ENCODE data around the gene RNF220. TPM values are rescaled to one million over a fixed set of nuclear protein-coding genes. Genes with fewer than 3 reads are reported as not detected.

The RNF220 gene
- total RNA-seq, 1 donor from 2014 or later: 72.5 TPM

DNA sequence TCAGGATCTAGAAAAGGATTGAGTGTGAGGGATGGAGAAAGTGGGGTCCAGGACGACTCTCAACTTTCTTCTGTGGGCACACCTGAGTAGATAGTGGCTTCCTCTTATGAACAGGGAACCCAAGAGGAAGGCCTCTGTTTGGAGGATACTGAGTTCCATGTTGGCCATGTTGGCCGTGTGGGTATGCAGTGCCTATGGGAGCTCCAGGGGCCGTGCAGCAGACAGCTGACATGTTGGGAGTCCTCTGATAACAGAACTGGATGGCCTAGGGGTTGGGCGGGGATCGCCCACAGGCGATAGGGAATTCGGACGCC is 226.2 kb downstream of the RNF220 start:
- Histone ChIP-seq H3K4me3 (peak overlapping the region; percentile 86), H3K27me3 (ENCODE audit: low read depth) (no peaks in the 10 kb centered on the region), H3K36me3 (peaks cover 29% of the 10 kb centered on the region), H3K4me1 (peaks cover 31% of the 10 kb centered on the region), H3K27ac (peak overlapping the region; percentile 95), H3K9me3 (no peaks in the 10 kb centered on the region)
- intact Hi-C loops (cut with DNase I): no loop called here
- peak; percentile 46 for DNase-seq
- ATAC-seq: peak in 1 of 2 donors; percentile 50
- TF ChIP-seq, protein P1, sequence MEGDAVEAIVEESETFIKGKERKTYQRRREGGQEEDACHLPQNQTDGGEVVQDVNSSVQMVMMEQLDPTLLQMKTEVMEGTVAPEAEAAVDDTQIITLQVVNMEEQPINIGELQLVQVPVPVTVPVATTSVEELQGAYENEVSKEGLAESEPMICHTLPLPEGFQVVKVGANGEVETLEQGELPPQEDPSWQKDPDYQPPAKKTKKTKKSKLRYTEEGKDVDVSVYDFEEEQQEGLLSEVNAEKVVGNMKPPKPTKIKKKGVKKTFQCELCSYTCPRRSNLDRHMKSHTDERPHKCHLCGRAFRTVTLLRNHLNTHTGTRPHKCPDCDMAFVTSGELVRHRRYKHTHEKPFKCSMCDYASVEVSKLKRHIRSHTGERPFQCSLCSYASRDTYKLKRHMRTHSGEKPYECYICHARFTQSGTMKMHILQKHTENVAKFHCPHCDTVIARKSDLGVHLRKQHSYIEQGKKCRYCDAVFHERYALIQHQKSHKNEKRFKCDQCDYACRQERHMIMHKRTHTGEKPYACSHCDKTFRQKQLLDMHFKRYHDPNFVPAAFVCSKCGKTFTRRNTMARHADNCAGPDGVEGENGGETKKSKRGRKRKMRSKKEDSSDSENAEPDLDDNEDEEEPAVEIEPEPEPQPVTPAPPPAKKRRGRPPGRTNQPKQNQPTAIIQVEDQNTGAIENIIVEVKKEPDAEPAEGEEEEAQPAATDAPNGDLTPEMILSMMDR (IDR thresholded peaks at IDR 0.05): no peak

DNA sequence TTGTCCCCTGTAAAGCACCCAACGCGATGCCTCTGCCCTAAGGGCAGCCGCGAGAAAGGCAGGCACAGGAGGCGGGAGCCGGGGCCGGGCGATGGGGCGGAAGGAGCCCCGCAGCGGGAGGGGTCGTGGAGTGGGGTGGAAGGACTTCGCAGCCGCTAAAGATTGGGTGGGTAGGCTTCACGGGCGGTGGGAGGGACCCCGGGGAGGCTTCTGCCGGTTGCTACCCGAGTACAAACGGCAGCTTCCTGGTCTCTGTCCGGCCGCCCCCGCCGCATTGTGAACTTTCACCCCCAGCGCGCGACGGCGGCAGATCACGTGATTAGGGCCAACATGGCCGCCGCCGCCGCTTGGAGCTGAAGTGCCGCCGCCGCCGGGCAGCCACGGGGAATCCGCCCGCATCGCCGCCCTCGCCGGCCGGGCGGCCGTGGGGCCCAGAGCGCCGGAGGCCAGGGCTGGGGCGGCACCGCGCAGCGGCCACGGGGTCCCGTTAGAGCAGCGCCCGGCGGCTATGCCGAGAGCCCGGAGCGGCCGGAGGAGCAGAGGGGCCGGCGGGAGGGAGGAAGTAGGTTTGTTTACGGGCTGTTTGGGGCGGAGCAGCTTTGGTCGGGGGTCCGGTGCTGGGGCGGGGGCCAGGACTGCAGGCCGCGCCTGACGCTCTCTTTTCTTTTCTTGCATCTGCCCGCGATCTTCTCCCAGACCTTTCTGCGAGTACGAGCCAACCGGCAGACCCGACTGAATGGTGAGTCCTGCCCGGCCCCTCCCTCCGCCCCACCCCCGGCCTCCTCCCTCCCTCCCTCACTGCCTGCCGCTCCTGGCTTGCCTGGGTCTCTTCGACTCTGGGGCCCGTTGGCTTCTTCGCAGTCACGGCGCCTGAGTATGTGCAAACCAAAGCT is 226.8 kb downstream of the RNF220 start:
- DNase-seq (peak; percentile 95), ATAC-seq (peak; percentile 88 to 94)
- intact Hi-C loops (cut with DNase I): no loop called here
- Histone ChIP-seq H3K27me3 (ENCODE audit: low read depth) (no peaks in the 10 kb centered on the region), H3K9me3 (no peaks in the 10 kb centered on the region), H3K4me1 (peaks cover 31% of the 10 kb centered on the region), H3K27ac (peak overlapping the region; percentile 95), H3K4me3 (peak overlapping the region; percentile 86), H3K36me3 (peaks cover 35% of the 10 kb centered on the region)
- TF ChIP-seq, protein P1 (IDR thresholded peaks at IDR 0.05): no peak

DNA sequence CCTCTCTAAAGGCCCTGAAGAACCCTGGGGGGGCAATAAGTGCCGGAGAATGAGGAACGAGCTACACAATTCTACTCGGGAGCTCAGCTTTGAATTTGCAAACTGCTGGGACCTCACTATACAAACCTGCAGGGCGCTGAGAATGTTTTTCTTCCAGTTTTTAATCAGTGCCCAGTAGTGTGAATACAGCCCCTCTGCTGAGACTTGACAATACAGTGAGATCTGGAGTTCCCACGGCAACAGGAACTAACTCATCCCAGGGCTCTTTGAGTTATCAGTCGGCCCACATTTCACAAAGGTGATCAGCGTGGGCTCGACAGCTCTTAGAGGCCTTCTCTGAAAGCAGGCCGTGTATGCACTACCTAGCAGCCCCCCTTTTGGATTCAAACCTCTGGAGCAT is 227.5 kb downstream of the RNF220 start:
- peaks cover 42% of the 10 kb centered on the region for H3K36me3 ChIP-seq
- peaks cover 31% of the 10 kb centered on the region for H3K4me1 ChIP-seq
- DNase-seq (no peak), ATAC-seq (no peak)
- peak overlapping the region; percentile 86 for H3K4me3 ChIP-seq
- TF ChIP-seq, protein P1 (IDR thresholded peaks at IDR 0.05): no peak
- H3K27ac ChIP-seq: peak overlapping the region; percentile 95
- H3K9me3 ChIP-seq: no peaks in the 10 kb centered on the region
- no peaks in the 10 kb centered on the region for H3K27me3 ChIP-seq (ENCODE audit: low read depth)
- intact Hi-C loops (cut with DNase I): no loop called here

DNA sequence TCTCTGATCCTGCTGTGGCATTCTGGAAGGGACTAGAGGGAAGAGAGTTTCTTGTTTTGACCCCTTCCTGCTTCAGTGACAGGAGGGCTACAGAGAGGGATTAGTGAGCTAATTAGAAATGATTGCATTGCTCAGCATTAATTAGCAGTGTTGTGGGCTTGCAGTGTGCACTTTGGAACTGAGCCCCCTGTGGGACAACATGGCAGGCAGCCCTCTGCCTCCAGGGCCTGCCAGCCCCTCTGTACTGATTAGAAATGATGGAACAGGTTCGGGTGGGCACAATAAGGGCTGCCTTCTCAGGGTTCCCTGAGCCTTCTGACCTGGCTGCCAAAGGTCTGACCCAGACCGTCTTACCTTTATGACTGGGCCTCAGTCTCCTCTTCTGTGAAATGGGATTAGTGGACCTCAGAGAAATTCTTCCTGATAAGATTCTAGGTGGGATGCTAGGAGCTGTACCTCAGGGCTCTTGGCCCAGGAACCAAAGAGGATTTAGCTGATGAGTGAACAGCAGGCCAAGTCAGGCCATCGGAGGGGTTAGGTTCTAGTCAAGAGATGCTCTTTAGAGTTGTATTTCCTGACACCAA is 229.6 kb downstream of the RNF220 start:
- no peak for ATAC-seq
- Histone ChIP-seq H3K27me3 (ENCODE audit: low read depth) (no peaks in the 10 kb centered on the region), H3K4me3 (no peak overlapping the region), H3K27ac (no peak overlapping the region), H3K4me1 (peaks cover 31% of the 10 kb centered on the region), H3K36me3 (peaks cover 63% of the 10 kb centered on the region), H3K9me3 (no peaks in the 10 kb centered on the region)
- TF ChIP-seq, protein P1 (IDR thresholded peaks at IDR 0.05): no peak
- intact Hi-C loops (cut with DNase I): no loop called here
- no peak for DNase-seq

DNA sequence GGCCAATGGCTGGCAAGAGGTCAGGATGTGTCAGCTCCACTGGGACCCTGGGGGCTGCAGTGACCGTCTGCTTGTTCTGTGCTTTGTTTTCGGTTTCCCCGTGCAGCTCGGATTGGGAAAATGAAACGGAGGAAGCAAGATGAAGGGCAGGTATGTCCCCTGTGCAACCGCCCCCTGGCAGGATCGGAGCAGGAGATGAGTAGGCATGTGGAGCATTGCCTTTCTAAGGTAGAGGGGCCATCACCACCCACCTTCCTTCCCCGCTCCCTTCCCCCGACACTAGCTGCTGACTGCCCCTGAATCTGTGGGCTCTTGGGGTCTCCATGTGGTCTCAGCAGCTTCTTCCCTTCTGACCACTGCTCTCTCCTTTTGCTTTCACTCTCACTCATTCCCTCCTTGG is 230.4 kb downstream of the RNF220 start:
- peaks cover 71% of the 10 kb centered on the region for H3K36me3 ChIP-seq
- ATAC-seq: no peak
- TF ChIP-seq, protein P1 (IDR thresholded peaks at IDR 0.05): no peak
- no peak for DNase-seq
- no peak overlapping the region for H3K27ac ChIP-seq
- no peaks in the 10 kb centered on the region for H3K27me3 ChIP-seq (ENCODE audit: low read depth)
- peaks cover 31% of the 10 kb centered on the region for H3K4me1 ChIP-seq
- H3K9me3 ChIP-seq: no peaks in the 10 kb centered on the region
- intact Hi-C loops (cut with DNase I): no loop called here
- H3K4me3 ChIP-seq: no peak overlapping the region

All from lower lobe of right lung (tissue), 2 donors.